ENCODE measurements around the gene PTP4A2.

The PTP4A2 gene

DNA sequence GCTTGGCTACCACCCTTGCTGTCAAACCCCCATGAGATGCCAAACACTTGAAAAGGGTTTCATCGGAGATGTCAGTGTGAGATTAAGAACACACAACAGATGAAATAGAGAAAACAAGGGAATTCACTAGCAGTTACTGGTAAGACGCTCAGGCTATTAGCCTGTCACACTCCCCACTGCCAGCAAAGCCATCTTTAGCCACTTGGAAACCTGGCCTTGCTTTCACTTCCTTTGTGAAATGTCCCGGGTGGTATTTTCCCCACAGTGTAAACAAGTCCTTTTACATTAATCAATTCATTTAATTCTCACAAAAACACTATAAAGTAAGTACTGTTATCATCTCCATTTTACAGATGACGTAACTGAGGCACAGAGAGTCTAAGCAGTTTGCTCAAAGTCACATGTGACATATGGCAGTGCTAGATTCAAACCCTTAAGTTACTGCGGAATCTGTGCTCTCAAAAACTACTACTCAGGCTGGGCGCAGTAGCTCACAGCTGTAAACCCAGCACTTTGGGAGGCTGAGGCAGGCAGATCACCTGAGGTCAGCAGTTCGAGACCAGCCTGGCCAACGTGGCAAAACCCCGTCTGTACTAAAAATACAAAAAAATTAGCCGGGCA is 42.8 kb upstream of the PTP4A2 start:
- no peaks in the 10 kb centered on the region for H3K27me3 ChIP-seq (ENCODE audit: insufficient read depth, insufficient read length)
- peaks cover 19% of the 10 kb centered on the region for H3K4me1 ChIP-seq (ENCODE audit: insufficient read depth, insufficient read length)
- no peak for TF ChIP-seq ZNF274 (IDR thresholded peaks at IDR 0.05; ENCODE audit: low read depth, low read length)
- no peak overlapping the region for H3K4me3 ChIP-seq (ENCODE audit: insufficient read length, low read depth)
- H3K9ac ChIP-seq (ENCODE audit: insufficient read length, low read depth): no peak overlapping the region
- DNase-seq (ENCODE audit: low read depth, low spot score): no peak
- H3K9me3 ChIP-seq (ENCODE audit: insufficient read depth, low read length): peaks cover 7% of the 10 kb centered on the region
- H3K36me3 ChIP-seq (ENCODE audit: insufficient read depth, insufficient read length, low read length): no peaks in the 10 kb centered on the region

DNA sequence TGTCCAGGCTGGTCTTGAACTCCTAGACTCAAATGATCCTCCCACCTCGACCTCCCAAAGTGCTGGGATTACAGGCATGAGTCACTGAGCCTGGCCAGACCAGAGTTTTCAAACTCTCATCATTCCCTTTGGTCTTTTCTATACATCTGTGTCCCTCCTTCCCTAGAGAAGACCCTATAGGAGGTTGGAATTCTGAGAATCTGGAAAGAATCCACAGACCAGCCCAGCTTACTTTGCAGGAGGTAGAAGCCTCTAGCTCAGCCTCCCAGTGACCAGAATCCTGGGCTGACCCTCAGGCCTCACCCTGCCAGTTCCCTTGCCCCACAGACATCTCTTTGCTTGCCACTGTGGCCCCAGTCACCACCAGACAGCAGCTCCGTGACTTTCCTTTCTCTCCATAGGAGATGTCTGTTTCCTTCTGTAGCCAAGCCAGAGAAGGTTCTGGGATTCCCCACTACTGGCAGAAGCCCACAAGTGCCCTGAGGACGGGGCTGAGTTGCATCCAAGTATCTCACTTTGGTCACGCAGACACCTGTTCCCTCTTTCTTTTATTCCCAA is 40.8 kb upstream of the PTP4A2 start:
- H3K4me1 ChIP-seq (ENCODE audit: insufficient read depth, insufficient read length): peaks cover 13% of the 10 kb centered on the region
- DNase-seq (ENCODE audit: low read depth, low spot score): no peak
- H3K36me3 ChIP-seq (ENCODE audit: insufficient read depth, insufficient read length, low read length): no peaks in the 10 kb centered on the region
- H3K9ac ChIP-seq (ENCODE audit: insufficient read length, low read depth): no peak overlapping the region
- H3K27me3 ChIP-seq (ENCODE audit: insufficient read depth, insufficient read length): no peaks in the 10 kb centered on the region
- H3K4me3 ChIP-seq (ENCODE audit: insufficient read length, low read depth): no peak overlapping the region
- TF ChIP-seq SUZ12 (IDR thresholded peaks at IDR 0.05; ENCODE audit: extremely low read depth, insufficient read depth, insufficient read length): no peak
- TF ChIP-seq YY1 (IDR thresholded peaks at IDR 0.05; ENCODE audit: insufficient read depth, insufficient read length): no peak
- TF ChIP-seq ZNF274 (IDR thresholded peaks at IDR 0.05; ENCODE audit: low read depth, low read length): no peak
- peaks cover 7% of the 10 kb centered on the region for H3K9me3 ChIP-seq (ENCODE audit: insufficient read depth, low read length)

DNA sequence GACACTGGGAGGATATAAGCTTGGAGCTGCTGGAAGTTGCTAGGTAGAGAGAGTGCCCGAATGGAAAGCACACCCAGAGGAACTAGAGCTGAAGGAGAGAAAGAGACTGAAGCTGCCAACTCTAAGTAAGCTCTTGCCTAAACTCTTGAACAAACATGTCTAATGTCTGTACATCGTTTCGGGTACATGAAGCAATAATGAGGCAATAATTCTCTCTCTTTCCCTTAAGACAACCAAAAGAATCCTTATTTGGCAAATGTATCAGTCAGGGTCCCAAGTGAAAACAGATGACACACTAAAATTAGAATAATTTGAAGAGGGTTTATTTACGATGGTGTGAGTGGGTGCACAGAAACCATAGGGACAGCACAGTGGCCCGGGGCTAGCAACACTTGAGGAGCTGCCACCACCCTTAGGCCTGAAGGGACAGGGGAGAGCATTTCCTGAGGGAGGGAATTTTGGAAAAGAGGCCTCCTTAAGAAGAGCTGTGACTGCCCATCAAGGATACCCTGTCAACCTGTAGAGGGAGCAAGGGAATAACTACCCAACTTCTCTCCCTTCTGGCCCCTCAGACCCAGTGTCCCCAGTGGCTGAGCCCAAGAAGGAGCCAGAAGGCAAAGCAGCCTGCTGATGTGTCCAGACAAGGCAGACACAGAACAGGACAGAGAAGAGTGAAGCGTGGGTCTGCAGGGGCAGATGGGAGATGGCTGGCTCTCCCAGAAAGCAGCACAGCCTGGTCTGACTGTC is 39.4 kb upstream of the PTP4A2 start:
- DNase-seq (ENCODE audit: low read depth, low spot score): peak; percentile 79

DNA sequence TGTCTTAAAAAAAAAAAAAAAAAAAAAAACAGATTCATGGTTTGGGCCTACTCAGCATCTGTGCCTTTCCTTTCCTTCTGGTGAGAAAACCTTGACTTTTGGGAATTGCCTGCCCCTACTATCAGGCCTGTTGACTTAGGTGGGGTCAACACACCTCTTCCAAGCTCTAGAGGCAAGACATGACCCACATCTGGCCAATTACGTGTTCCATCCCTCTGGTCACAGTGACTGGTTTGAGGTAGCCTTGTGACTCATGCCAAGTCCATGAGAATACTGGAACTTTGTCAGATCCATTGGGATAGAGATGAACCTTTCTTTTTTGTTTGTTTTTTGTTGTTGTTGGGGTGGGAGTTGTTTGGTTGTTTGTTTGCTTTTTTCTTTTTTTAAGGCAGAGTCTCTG is 38.2 kb upstream of the PTP4A2 start:
- Histone ChIP-seq H3K36me3 (ENCODE audit: insufficient read depth, insufficient read length, low read length) (no peaks in the 10 kb centered on the region), H3K9ac (ENCODE audit: insufficient read length, low read depth) (no peak overlapping the region), H3K9me3 (ENCODE audit: insufficient read depth, low read length) (no peaks in the 10 kb centered on the region), H3K4me3 (ENCODE audit: insufficient read length, low read depth) (no peak overlapping the region), H3K27me3 (ENCODE audit: insufficient read depth, insufficient read length) (no peaks in the 10 kb centered on the region), H3K4me1 (ENCODE audit: insufficient read depth, insufficient read length) (peaks cover 9% of the 10 kb centered on the region)
- TF ChIP-seq YY1 (IDR thresholded peaks at IDR 0.05; ENCODE audit: insufficient read depth, insufficient read length) (no peak), ZNF274 (IDR thresholded peaks at IDR 0.05; ENCODE audit: low read depth, low read length) (no peak), SUZ12 (IDR thresholded peaks at IDR 0.05; ENCODE audit: extremely low read depth, insufficient read depth, insufficient read length) (no peak)
- no peak for DNase-seq (ENCODE audit: low read depth, low spot score)

More for the DNA sequence above, 39.4 kb upstream of the PTP4A2 start:
- Histone ChIP-seq H3K9me3 (ENCODE audit: insufficient read depth, low read length) (no peaks in the 10 kb centered on the region), H3K36me3 (ENCODE audit: insufficient read depth, insufficient read length, low read length) (no peaks in the 10 kb centered on the region), H3K4me3 (ENCODE audit: insufficient read length, low read depth) (no peak overlapping the region), H3K27me3 (ENCODE audit: insufficient read depth, insufficient read length) (no peaks in the 10 kb centered on the region), H3K9ac (ENCODE audit: insufficient read length, low read depth) (peak overlapping the region; percentile 39), H3K4me1 (ENCODE audit: insufficient read depth, insufficient read length) (peaks cover 13% of the 10 kb centered on the region)
- TF ChIP-seq YY1 (IDR thresholded peaks at IDR 0.05; ENCODE audit: insufficient read depth, insufficient read length) (no peak), ZNF274 (IDR thresholded peaks at IDR 0.05; ENCODE audit: low read depth, low read length) (no peak), SUZ12 (IDR thresholded peaks at IDR 0.05; ENCODE audit: extremely low read depth, insufficient read depth, insufficient read length) (no peak)

- H3K9me3 ChIP-seq (ENCODE audit: insufficient read depth, low read length): no peaks in the 10 kb centered on the region
- TF ChIP-seq YY1 (IDR thresholded peaks at IDR 0.05; ENCODE audit: insufficient read depth, insufficient read length): no peak
- H3K27me3 ChIP-seq (ENCODE audit: insufficient read depth, insufficient read length): no peaks in the 10 kb centered on the region
- H3K9ac ChIP-seq (ENCODE audit: insufficient read length, low read depth): no peak overlapping the region
- H3K36me3 ChIP-seq (ENCODE audit: insufficient read depth, insufficient read length, low read length): no peaks in the 10 kb centered on the region
- H3K4me1 ChIP-seq (ENCODE audit: insufficient read depth, insufficient read length): no peaks in the 10 kb centered on the region
- no peak overlapping the region for H3K4me3 ChIP-seq (ENCODE audit: insufficient read length, low read depth)
- DNase-seq (ENCODE audit: low read depth, low spot score): no peak
Measured at GRCh38 chr1:31970873-31971272, 32.7 kb upstream of the PTP4A2 start.

DNA sequence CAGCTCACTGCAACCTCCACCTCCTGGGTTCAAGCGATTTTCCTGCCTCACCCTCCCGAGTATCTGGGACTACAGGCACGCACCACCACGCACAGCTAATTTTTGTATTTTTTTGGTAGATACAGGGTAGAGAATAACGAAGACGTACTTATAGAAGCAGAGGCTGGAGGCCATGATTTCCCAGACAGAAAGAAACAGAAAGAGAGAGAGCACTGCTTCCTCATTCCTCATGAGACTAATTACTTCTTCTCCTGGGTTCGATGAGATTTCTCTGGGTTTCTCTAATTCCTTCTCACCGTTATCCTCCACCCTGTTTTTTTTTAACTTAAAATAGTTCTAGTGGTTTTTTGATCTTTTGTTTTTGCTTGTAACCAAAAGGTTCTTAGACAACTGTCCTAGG is 23.4 kb upstream of the PTP4A2 start:
- Histone ChIP-seq H3K9ac (ENCODE audit: insufficient read length, low read depth) (no peak overlapping the region), H3K4me1 (ENCODE audit: insufficient read depth, insufficient read length) (peaks cover 5% of the 10 kb centered on the region), H3K27me3 (ENCODE audit: insufficient read depth, insufficient read length) (no peaks in the 10 kb centered on the region), H3K36me3 (ENCODE audit: insufficient read depth, insufficient read length, low read length) (no peaks in the 10 kb centered on the region), H3K4me3 (ENCODE audit: insufficient read length, low read depth) (no peak overlapping the region), H3K9me3 (ENCODE audit: insufficient read depth, low read length) (no peaks in the 10 kb centered on the region)
- TF ChIP-seq ZNF274 (IDR thresholded peaks at IDR 0.05; ENCODE audit: low read depth, low read length) (no peak), SUZ12 (IDR thresholded peaks at IDR 0.05; ENCODE audit: extremely low read depth, insufficient read depth, insufficient read length) (no peak), YY1 (IDR thresholded peaks at IDR 0.05; ENCODE audit: insufficient read depth, insufficient read length) (no peak)
- DNase-seq (ENCODE audit: low read depth, low spot score): no peak

DNA sequence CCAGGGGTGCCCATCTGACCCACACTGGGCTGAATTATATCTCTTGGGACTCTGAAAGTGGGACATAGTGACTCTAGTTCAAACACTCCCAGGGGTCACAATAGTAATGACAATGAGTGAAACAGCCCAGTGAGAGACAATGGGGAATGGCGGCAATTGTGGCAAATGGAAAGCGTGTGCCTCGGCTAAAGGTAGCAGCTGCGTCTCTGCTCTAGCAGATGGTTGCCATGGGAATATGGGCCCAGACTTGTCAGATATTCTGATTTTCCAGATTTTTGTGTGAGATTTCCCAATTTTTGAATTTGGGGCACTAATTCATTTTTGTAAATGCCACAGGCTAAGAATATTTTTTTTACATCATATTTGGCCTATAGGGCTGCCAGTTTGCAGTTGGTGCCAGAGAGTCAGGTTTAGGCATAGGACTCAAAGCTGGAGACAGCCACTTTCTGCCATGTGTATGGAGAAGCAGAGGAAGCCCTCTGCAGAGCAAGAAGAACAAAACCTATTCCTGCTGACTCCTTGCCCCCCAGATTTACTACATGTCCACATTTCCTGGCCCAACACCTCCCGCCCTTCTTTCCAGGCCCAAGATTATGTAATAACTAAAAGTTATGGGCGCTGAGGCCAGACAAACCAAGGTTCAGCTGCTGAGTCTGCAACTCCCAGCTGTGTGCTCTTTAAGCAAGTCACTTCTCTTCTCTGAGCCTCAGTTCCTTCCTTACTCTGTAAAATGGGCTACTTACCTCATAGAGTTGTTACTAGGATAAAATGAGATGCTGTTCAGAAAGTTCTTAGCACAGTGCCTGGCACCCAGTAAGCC is 21.6 kb upstream of the PTP4A2 start:
- H3K27me3 ChIP-seq (ENCODE audit: insufficient read depth, insufficient read length): no peaks in the 10 kb centered on the region
- H3K9me3 ChIP-seq (ENCODE audit: insufficient read depth, low read length): no peaks in the 10 kb centered on the region
- no peak for DNase-seq (ENCODE audit: low read depth, low spot score)
- H3K4me3 ChIP-seq (ENCODE audit: insufficient read length, low read depth): no peak overlapping the region
- H3K4me1 ChIP-seq (ENCODE audit: insufficient read depth, insufficient read length): peaks cover 12% of the 10 kb centered on the region
- no peak overlapping the region for H3K9ac ChIP-seq (ENCODE audit: insufficient read length, low read depth)
- no peaks in the 10 kb centered on the region for H3K36me3 ChIP-seq (ENCODE audit: insufficient read depth, insufficient read length, low read length)
- no peak for TF ChIP-seq SUZ12 (IDR thresholded peaks at IDR 0.05; ENCODE audit: extremely low read depth, insufficient read depth, insufficient read length)
- no peak for TF ChIP-seq ZNF274 (IDR thresholded peaks at IDR 0.05; ENCODE audit: low read depth, low read length)
- no peak for TF ChIP-seq YY1 (IDR thresholded peaks at IDR 0.05; ENCODE audit: insufficient read depth, insufficient read length)

Data from NT2/D1 (cell line).